Tibial nerve (tissue), 4 donors: ENCODE measurements around the gene OSM. TPM values are rescaled to one million over a fixed set of nuclear protein-coding genes. Genes with fewer than 3 reads are reported as not detected.
"Not testable (repeated sequence)": the region's sequence is repeated elsewhere in the genome, so short reads cannot be mapped to it uniquely, and the experiment has no call there.

Experiments
- DNase-seq, 2 donors: peaks; one replicate each; pipeline ENCODE4 v3.0.0-alpha.2; 2019; ENCODE audit warnings: low spot score in 2 of 2
- H3K27ac ChIP-seq, 4 donors: fragments of 200-600 bp; sonication (generic) in 3 of 4; one replicate each; pipeline ENCODE4 v1.5.1; 2017 to 2019; ENCODE audit warnings: mild to moderate bottlenecking in 1 of 4
- H3K27me3 ChIP-seq, 2 donors: fragments of 200-600 bp; sonication (generic) in 1 of 2; one replicate each; pipeline versions ENCODE4 v1.5.1 to v1.6.0; 2017 to 2019
- H3K36me3 ChIP-seq, 3 donors: fragments of 200-600 bp; sonication (generic); one replicate each; pipeline ENCODE4 v1.5.1; 2018 to 2019
- H3K4me1 ChIP-seq, 4 donors: fragments of 200-600 bp; sonication (generic) in 3 of 4; one replicate each; pipeline ENCODE4 v1.5.1; 2017 to 2019
- H3K4me3 ChIP-seq, 4 donors: fragments of 200-600 bp; sonication (generic) in 3 of 4; one replicate each; pipeline ENCODE4 v1.5.1; 2017 to 2019; ENCODE audit warnings: mild to moderate bottlenecking in 1 of 4, moderate library complexity in 1 of 4
- H3K9me3 ChIP-seq, 4 donors: fragments of 200-600 bp; sonication (generic) in 3 of 4; one replicate each; pipeline ENCODE4 v1.5.1; 2017 to 2019
- CTCF ChIP-seq, 5 experiments: fragments of 200-600 bp in 3 of 5; fragments of 450-650 bp in 2 of 5; sonication (generic) in 3 of 5; IDR thresholded peaks; one replicate each; pipeline ENCODE4 v1.5.1; 2016 to 2019; ENCODE audit warnings: antibody characterized with exemption in 5 of 5, mild to moderate bottlenecking in 3 of 5, moderate library complexity in 2 of 5
- EP300 ChIP-seq, 2 donors: sonication (generic); formaldehyde crosslinking; IDR thresholded peaks; one replicate each; pipeline ENCODE4 v1.6.1; 2017; ENCODE audit warnings: antibody characterized with exemption in 2 of 2, mild to moderate bottlenecking in 1 of 2
- POLR2A ChIP-seq, 2 donors: fragments of 450-650 bp; IDR thresholded peaks; one replicate each; pipeline ENCODE4 v1.6.1; 2017; ENCODE audit warnings: antibody characterized with exemption in 2 of 2, mild to moderate bottlenecking in 2 of 2, moderate library complexity in 2 of 2
- whole genome bisulfite sequencing, 2 donors: methylation state at CpG; one replicate each; pipeline ENCODE4 v1.1.5; 2018; 5-methylcytosine and 5-hydroxymethylcytosine counted together
- total RNA-seq, 4 donors: library from RNA; depleted of rRNA; stranded (reverse); fragments of >200 nt; gene quantifications; one replicate each; pipeline ENCODE4 v1.1.0, GENCODE V29; 2016

The OSM gene
- total RNA-seq, 4 donors from 2014 or later: 1.4 to 19.7 (median 4.2) TPM

GRCh38 chr22:30236875-30237274 lies 29.8 kb downstream of the OSM start:
- no peak overlapping the region for H3K4me3 ChIP-seq
- H3K4me1 ChIP-seq: peaks cover 0 to 31% (median 7%) of the 10 kb centered on the region in 4 donors
- no peaks in the 10 kb centered on the region for H3K27me3 ChIP-seq
- WGBS, 2 donors: 96% methylated on average over 5 of the region's 5 CpGs
- no peak for TF ChIP-seq CTCF (IDR thresholded peaks at IDR 0.05)
- TF ChIP-seq EP300 (IDR thresholded peaks at IDR 0.05): no peak
- TF ChIP-seq POLR2A (IDR thresholded peaks at IDR 0.05): no peak
- no peak overlapping the region for H3K27ac ChIP-seq
- no peaks in the 10 kb centered on the region for H3K9me3 ChIP-seq
- H3K36me3 ChIP-seq: no peaks in the 10 kb centered on the region
- no peak for DNase-seq

GRCh38 chr22:30235687-30236170 lies 30.9 kb downstream of the OSM start:
- Histone ChIP-seq H3K4me1 (peaks cover 0 to 31% (median 7%) of the 10 kb centered on the region in 4 donors), H3K36me3 (no peaks in the 10 kb centered on the region), H3K27me3 (no peaks in the 10 kb centered on the region), H3K9me3 (no peaks in the 10 kb centered on the region), H3K27ac (no peak overlapping the region), H3K4me3 (no peak overlapping the region)
- TF ChIP-seq EP300 (IDR thresholded peaks at IDR 0.05): no peak
- TF ChIP-seq CTCF (IDR thresholded peaks at IDR 0.05): no peak
- TF ChIP-seq POLR2A (IDR thresholded peaks at IDR 0.05): no peak
- WGBS, 2 donors: 37 to 51% methylated on average over 10 of the region's 10 CpGs
- DNase-seq: no peak

DNA sequence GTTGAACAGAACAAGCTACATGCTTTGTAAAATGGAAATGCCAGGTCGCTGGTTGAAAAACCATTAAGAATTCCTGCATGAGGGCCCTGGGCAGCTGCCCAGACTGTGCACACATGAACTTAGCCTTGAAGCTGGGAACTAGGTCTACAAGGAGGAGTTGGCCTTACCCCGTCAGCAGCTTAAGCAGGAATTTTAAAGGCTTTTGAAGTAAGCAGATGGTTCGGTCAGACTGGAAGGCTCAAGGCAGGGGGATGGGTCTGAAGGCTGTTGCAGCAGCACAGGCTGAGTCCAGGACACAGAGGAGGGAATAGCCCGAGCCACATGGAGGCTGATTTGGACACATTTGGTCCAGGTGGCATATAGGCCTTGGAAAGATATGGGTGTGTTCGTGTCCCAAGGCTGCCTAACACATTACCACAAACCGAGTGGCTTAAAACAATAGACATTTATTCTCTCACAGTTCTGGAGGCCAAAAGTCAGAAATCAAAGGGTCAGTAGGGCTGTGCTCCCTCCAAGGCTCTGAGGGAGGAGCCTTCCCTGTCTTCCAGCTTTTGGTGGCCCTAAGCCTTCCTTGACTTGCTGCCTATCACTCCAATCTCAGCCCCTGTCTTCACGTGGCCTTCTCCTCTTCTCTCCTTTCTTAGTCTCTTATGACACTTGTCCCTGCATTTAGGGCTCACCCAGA lies 31.7 kb downstream of the OSM start:
- Histone ChIP-seq H3K4me3 (no peak overlapping the region), H3K4me1 (peaks cover 0 to 31% (median 7%) of the 10 kb centered on the region in 4 donors), H3K36me3 (no peaks in the 10 kb centered on the region), H3K27ac (no peak overlapping the region), H3K9me3 (no peaks in the 10 kb centered on the region), H3K27me3 (no peaks in the 10 kb centered on the region)
- WGBS, 2 donors: 39 to 44% methylated on average over 7 of the region's 7 CpGs
- DNase-seq: no peak
- no peak for TF ChIP-seq CTCF (IDR thresholded peaks at IDR 0.05)
- TF ChIP-seq POLR2A (IDR thresholded peaks at IDR 0.05): no peak
- TF ChIP-seq EP300 (IDR thresholded peaks at IDR 0.05): no peak

- H3K27ac ChIP-seq, H3K36me3 ChIP-seq: not testable (repeated sequence)
- 86 to 91% methylated on average over 3 of the region's 3 CpGs for WGBS, 2 donors
Observed at GRCh38 chr22:30234325-30234724, 32.3 kb downstream of the OSM start.

GRCh38 chr22:30233582-30233981 lies 33.1 kb downstream of the OSM start:
- WGBS, 2 donors: 90% methylated on average over 6 of the region's 6 CpGs
- no peaks in the 10 kb centered on the region for H3K36me3 ChIP-seq
- H3K4me3 ChIP-seq: no peak overlapping the region
- H3K27me3 ChIP-seq: no peaks in the 10 kb centered on the region
- H3K4me1 ChIP-seq: peaks cover 0 to 27% (median 7%) of the 10 kb centered on the region in 4 donors
- H3K9me3 ChIP-seq: no peaks in the 10 kb centered on the region
- DNase-seq: no peak
- TF ChIP-seq EP300 (IDR thresholded peaks at IDR 0.05): no peak
- TF ChIP-seq POLR2A (IDR thresholded peaks at IDR 0.05): no peak
- no peak for TF ChIP-seq CTCF (IDR thresholded peaks at IDR 0.05)
- no peak overlapping the region for H3K27ac ChIP-seq

More at GRCh38 chr22:30234325-30234724, 32.3 kb downstream of the OSM start:
- not testable (repeated sequence) for DNase-seq, H3K4me3 ChIP-seq, H3K9me3 ChIP-seq, H3K27me3 ChIP-seq
- peaks cover 0 to 31% (median 7%) of the 10 kb centered on the region in 4 donors for H3K4me1 ChIP-seq
